Gastrocnemius medialis (tissue), 4 donors: ENCODE data around the gene MAP2.

Source experiments
- CTCF ChIP-seq, 5 experiments: fragments of 450-650 bp in 3 of 5; fragments of 200-600 bp in 2 of 5; sonication (generic) in 2 of 5; IDR thresholded peaks in 4 of 5; conservative IDR thresholded peaks in 1 of 5; 1 replicate in 4 of 5; 2 replicates in 1 of 5; pipeline ENCODE4 v1.5.1; 2016 to 2019; ENCODE audit warnings: antibody characterized with exemption in 5 of 5, mild to moderate bottlenecking in 3 of 5, moderate library complexity in 3 of 5
- POLR2A ChIP-seq, 2 donors: fragments of 450-650 bp; IDR thresholded peaks; one replicate each; pipeline ENCODE4 v1.6.1; 2017; ENCODE audit warnings: antibody characterized with exemption in 2 of 2, mild to moderate bottlenecking in 2 of 2, moderate library complexity in 2 of 2

- no peak for TF ChIP-seq CTCF (IDR thresholded peaks at IDR 0.05 in 4 of 5, conservative IDR thresholded peaks at IDR 0.05 in 1 of 5)
- no peak for TF ChIP-seq POLR2A (IDR thresholded peaks at IDR 0.05)
These were observed 191.0 kb downstream of the MAP2 start for GRCh38 chr2:209614690-209615369.
